Measurements from ENCODE around the gene TTC33.

- TF ChIP-seq CTCF (IDR thresholded peaks at IDR 0.05) (no peak), EZH2 (IDR thresholded peaks at IDR 0.05; ENCODE audit: borderline replicate concordance, insufficient read depth, low read depth, low read length, poor library complexity, severe bottlenecking) (no peak)
These were observed 177.0 kb downstream of the TTC33 start for GRCh38 chr5:40578501-40579451.
